ENCODE measurements around the gene ETV1.

ETV1 gene

DNA sequence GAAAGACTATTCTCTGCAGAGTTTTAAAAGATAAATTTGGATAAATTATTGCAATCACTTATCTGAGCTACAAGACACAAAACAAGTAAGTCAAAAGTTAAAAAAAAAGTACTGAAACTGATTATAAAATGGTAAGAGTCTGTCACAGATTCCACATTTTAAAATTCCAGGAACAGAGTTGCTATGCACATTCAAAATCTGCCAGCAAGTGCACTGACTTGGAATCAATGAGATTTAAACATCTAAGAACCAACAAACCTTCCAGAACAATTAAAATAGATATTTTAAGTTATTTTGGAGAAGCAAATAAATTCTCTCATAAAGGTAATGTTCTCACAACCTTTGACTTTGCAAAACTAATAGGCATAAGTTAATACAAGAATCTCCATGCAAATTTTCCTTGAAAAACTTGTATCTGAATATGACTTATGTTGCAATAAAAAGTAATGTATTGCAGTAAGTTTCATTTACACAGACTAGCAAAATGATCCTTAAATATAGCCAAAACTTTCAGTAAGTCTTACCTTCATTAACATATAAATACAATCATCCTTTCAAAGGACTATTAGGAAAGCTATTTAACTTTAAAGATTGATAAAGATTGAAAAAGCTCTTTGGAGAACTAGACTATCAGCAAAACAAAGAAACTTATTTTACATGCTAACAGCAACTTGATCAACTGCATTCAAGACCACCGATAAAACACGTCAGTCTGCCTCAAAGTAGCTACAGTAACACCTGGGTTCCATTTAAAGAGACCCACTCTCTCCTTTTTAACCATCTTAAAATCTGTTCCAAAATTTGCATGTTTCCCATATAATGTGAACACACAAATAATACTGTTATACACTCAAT, 4.4 kb downstream of the ETV1 start:
- DNase-seq, result no peak

GRCh38 chr7:13984061-13984460, 5.4 kb downstream of the ETV1 start:
- no peak for DNase-seq

DNA sequence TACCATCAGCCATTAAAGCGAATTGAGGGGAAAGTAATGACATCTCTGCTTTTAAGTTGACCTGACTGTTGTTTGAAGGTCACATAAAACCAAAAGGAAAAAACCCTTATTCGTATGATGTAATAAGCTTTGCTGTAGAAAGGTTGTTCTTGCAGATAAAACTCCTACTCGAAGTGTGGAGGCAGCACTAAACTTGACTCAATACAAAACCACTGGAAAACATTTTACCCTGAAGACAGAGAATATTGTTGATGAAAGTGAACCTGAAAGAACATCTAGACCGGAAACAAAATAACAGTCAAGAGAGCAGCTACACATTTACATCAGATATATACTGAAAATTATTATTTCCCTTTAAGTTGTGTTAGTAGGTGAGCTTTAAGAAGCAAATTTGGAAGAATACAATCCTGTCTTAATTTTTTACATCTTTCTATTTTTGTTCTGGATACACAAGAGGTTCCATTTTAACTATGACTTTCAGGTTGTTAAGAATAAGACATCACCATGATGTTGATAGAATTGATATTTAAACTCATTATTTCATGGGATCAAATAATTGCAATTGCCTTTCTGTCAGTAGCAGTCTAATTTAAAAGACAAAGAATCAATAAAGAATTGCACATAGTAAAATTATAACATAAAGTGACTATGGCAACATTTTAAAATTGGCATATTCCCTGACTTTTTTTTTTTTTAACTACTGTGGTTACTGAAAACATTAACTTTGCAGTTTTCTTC, 6.4 kb downstream of the ETV1 start:
- DNase-seq, result no peak

DNA sequence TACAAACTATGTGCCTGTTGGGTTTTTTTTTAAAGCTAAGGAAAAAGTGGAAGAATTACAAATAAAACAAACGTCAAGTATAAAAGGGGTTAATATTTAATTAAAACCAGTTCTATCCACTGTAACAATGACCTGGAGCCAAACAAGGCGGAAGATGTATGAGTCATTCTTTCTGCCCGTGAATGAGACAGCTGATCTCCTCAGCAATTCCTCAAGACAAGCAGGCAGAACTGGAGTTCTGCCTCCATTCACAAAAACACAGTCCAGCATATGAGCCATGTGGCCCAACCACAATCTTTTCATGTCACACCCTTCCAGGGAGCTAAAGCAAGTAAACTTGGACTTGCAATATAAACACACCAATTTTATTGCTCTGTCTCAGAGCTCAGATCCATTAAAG, 8.4 kb downstream of the ETV1 start:
- DNase-seq, result no peak

DNA sequence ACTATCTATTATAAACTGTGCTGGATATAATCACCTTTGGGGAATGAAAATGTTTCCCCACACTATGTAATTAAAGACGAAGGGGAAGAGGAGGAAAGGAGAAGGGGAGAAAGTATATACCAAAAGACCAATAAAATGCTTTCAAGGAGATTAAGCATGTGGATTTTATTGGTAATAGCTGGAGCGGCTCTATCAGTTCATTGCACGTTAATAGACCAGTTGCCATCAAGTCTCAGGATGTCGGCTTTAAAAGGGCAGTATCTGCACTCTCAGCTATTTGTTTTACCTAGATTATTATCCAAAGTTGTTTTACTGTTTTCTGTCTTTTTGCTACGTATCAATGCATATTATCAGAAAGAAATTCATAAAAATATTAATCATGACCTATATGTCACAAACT, 9.0 kb downstream of the ETV1 start:
- no peak for DNase-seq

- DNase-seq, result no peak
These were observed 9.6 kb downstream of the ETV1 start for GRCh38 chr7:13979671-13980435.

- no peak for DNase-seq
These were observed 12.9 kb downstream of the ETV1 start for GRCh38 chr7:13976594-13976993.

DNA sequence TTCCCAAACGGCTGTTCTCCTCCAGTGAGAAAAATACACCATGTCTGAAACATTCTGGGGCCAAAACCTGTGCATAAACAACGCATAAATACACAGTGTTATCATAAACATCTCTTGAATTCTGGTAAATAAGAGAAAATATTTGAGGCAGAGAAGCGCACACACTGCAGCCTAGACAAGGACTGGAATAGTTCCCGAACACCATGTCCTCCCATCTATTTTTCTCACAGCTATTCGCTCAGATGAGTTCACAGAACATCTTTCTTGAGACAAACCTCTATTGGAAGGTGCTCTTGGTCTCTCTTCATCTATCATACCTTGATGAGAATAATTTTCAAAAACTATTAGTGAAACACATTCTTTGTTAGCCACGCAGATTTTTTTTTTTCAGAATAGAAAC, 24.4 kb downstream of the ETV1 start:
- DNase-seq, result no peak

GRCh38 chr7:13963925-13964324, 25.5 kb downstream of the ETV1 start:
- no peak for DNase-seq

DNA sequence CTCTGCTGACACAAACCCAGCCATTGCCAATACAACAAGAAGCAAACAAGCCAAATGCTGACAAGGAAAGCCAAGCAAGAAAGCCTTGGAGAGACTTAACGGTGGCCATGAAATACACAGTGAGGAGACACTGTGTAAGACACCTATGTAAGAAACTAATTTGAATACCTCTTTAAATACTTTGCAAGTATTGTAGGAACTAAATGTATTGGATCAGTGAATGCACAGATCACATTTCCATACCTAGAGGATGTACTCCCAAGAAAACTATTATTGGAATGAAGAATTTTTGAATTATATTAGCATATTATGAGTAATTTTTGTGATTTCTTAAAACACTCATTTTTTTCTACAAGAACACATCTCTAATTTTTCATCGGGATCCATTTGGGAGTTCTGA, 34.0 kb downstream of the ETV1 start:
- DNase-seq, result no peak

DNA sequence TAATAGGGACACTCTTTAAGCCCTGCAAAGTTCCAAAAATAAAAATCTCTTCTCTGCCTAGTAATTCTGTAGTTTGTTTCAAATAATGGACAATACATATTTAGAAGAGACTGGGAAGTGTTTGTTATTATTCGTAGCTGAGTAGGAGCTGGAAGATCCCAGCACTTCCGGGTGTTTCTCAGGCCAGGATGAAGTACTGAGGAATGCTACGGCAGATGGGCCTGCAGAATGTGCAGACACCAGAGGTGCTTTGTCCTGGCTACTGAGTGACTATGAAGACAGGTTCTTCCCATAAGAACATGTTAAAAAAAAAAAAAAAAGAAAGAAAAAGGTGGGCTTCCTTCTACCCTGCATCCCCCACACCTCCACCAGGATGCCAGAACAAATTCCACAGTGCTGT, 36.1 kb downstream of the ETV1 start:
- no peak for DNase-seq

DNA sequence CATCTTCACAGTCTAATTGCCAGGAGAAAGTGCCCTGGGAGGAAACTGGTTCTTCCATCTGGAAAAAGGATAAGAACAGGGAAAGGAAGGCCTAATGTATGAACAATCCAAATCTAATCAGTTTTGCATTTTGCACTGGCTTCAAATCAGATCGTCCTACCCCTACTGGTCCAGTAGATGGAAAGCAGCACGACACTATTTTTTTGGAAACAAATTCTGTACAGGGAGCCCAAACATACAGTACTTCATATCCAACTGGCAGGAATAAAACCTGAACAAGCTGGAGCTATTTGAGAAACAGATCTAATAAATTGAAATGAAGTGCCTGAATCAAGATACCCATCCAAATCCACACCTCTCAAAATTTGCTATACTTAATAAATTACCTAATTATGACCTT, 36.5 kb downstream of the ETV1 start:
- no peak for DNase-seq

GRCh38 chr7:13949939-13950338, 39.5 kb downstream of the ETV1 start:
- DNase-seq, result no peak

DNA sequence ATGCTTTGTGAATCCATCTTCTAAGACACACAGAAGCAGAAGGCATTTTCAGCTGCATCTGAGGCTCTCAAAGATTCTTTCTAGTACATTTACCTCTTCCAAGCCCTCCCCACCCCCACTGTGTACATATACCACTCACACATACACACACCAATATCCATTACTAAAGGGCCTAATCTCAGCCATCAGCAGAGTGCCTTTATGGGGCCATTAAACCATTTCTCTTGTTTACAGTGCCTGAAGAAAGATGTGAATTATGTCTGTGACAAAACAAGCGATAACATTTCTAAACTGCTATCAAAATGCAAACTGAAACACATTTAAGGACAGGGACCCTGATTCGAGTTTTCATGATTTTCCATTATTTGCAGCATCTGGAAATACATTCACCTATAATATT, 40.0 kb downstream of the ETV1 start:
- no peak for DNase-seq

DNA sequence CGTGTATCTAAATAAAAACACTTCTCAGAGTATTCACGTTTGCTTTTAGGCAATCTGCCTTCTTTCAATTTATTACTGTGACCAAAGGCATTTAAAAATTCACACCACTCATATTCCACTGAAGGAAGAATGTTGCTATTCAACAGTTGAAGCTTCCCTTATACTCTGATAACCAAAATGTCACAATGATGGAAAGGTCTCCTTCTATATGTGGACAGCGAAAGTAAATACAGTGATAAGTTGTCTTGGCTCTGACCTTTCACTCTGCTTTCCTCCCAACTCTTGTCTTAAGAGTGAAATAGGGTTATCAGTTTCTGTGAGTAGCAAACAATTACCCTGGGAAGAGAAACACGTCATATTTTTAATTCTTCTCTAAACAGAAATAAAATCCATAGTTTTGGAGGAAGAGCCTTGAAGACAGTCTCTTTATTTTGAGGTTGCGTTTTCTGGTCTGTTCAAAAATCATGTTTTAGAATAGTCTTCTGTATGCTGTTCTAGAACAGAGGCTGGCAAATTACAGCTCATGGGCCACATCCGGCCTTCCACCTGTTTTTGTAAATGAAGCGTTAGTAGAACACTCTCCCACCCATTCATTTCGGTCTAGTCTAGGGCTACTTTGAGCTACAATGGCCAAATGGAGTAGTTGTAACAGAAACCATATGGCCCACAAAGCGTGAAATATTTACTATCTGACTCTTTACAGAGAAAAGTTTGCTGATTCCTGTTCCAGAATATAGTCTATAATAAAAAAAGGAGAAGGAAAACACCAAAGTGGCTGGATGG, 41.3 kb downstream of the ETV1 start:
- DNase-seq, result no peak

GRCh38 chr7:13947535-13947934, 41.9 kb downstream of the ETV1 start:
- no peak for DNase-seq

DNA sequence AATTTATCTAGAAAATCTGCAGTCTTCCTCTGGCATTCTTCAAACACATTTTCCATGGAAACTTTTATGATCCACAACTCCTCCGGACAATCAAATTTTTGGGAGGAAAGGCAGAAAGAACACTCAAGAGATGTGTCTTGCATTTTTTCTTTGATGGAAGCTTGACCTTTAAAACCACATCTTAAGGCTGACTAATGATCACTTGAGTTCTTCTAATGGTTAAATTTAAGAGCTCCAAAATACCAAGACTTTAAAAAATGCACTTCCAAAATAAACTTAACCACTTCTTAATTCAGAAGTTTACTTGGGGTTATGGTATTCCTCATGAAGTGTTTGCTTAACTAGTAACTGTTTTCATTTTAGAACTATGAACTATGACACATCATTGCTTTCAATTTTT, 43.3 kb downstream of the ETV1 start:
- DNase-seq, result no peak

DNA sequence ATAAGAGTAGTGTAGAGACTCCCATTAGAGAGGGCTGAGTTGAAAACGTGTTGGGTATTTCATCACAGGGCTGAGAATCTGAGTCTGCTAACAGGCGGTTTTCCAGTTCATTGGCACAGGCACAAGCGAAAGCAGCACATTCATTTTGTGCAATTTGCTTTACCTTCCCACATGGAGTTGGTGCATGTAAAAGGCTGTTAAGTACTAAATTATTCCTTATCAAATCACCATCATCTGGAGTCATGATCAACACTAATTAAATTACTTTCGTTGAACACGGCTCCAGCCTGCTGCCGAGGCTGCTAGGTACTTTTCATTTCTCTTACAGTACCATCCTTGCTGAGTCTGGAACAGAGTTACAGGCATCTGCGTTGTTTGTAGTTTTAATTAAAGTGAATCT, 43.8 kb downstream of the ETV1 start:
- DNase-seq, result no peak

DNA sequence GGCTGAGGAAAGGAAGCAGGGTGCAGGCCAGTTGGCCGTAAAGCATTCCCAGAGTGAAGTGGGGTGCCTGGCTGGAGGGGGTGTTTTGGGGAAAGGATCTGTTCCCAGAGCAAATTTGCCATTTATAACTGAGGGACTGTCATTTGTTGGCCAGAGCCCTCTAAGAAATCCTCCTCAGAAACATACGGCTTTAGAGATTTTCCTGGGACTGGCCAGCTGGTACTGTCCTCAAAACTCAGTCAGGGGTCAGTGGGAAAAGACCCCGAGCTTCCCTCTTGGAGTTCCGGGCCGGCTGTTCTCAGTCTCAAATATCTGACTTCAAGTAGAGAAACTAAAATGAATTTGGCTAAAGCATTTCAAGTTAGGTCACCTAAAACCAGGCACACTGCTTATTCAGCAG, 55.9 kb downstream of the ETV1 start:
- no peak for DNase-seq

GRCh38 chr7:13933091-13933490, 56.4 kb downstream of the ETV1 start:
- DNase-seq, result no peak

- DNase-seq, result no peak
These were observed 57.3 kb downstream of the ETV1 start for GRCh38 chr7:13932131-13932530.

DNA sequence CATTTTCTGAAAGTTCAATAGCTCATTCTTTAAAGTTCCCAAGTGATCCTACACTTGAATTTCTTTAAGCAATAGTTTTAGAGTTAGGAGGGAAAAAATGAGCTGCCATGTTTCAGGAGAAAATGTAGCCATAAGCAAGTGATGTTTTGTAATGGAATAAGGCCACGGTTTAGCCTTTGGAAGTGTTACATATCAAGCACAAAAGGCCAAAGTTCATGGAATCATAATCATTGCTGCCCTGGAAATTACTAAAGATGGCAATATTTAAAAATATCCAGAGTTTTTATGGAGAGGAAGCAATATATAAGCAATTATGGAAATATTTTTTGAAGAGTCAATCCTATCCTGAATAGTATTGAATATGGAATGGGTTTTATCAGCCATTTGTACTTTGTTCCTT, 68.4 kb downstream of the ETV1 start:
- no peak for DNase-seq

Measured in activated gamma-delta T cell treated with Interleukin-2 at 50 U/mL for 16 hours (primary cell).